HG03095 (cell line): ENCODE measurements around the gene CHAF1B.
A peak's percentile ranks its signal among the peaks of the same experiment; 100 is the strongest.
"Not testable (repeated sequence)": the region's sequence is repeated elsewhere in the genome, so short reads cannot be mapped to it uniquely, and the experiment has no call there.

Source experiments
- ATAC-seq: cut with Tn5 transposase; IDR thresholded peaks from one replicate; pipeline ENCODE4 v1.9.1; 2021; ENCODE audit warnings: moderate library complexity; ENCODE audit not compliant: unreplicated experiment

Gene CHAF1B

DNA sequence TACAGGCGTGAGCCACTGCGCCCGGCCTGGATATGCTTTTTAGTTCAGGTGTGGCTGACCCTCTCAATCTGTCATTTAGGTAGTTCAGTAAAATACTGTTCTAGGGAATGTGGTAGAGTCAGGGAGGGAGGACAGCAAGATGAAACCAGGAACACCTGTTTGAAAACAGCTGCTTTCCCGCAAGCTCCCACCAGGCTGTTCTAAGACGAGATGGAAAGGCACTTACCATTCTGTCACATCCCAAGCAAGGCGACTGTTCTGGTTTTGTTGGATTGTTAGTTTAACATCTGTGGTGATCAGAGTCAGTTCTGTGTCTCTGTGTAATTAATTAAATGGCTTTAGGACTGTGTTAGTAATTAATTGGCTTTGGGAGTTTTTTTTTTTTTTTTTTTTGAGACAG, 2.9 kb downstream of the CHAF1B start:
- ATAC-seq = no peak

GRCh38 chr21:36388835-36389234, 3.6 kb downstream of the CHAF1B start:
- ATAC-seq = no peak

GRCh38 chr21:36391649-36392048, 6.5 kb downstream of the CHAF1B start:
- ATAC-seq = not testable (repeated sequence)

DNA sequence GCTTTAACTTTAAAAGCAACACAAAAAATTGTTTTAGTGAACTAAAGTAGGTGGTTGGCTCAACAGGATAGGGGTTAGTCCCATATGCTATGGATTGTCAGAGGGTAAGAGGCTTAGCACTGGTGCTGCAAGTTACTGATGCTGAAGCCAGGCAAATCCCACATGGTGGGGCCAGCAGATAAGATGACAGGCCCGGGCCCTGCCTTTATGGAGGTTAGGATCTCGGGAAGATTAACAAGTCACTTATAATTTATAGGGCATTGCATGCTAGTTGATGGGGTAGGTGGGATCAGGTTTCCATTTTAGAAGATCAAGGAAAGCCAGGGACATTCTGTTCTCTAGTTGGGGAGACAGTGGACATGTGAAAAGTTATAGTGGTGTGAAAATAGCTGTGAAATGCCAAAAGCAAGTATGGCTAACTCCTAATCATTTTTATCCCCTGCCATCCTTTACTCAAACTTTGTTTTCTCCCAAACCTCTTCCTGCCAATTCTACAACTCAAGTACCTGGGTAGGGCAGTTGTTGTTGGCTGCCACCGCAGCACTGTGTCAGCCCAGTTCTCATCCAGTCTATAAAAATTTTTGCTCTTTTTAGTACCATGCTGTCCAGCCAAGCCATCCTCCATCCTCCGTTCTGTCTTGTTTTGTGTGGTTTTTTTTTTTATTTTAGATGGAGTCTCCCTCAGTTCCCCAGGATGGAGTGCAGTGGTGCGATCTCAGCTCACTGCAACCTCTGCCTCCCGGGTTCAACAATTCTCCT, 10.3 kb downstream of the CHAF1B start:
- no peak for ATAC-seq

GRCh38 chr21:36396325-36396724, 11.1 kb downstream of the CHAF1B start:
- no peak for ATAC-seq

DNA sequence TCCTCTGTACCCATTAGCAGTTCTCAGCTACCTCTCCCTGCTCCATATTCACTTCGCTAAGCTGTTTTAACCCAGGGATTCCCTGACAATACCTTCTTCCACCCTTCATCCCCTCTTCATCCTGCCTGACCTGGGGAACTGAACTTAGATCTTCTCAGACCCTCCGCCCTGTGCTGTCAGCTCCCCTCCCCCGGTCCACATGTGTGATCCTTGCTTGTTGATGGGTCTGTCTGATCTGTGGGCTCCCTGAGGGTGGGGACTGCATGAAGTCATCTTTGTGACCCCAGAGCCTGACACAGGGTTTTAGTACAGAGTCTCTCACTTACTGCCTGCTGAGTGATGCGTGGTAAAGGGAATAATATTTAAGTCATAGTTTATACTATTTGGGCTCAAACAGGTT, 11.8 kb downstream of the CHAF1B start:
- ATAC-seq = no peak

GRCh38 chr21:36397606-36398005, 12.4 kb downstream of the CHAF1B start:
- no peak for ATAC-seq

- not testable (repeated sequence) for ATAC-seq
These were observed 14.5 kb downstream of the CHAF1B start for GRCh38 chr21:36399736-36400135.

GRCh38 chr21:36400719-36401118, 15.5 kb downstream of the CHAF1B start:
- no peak for ATAC-seq

DNA sequence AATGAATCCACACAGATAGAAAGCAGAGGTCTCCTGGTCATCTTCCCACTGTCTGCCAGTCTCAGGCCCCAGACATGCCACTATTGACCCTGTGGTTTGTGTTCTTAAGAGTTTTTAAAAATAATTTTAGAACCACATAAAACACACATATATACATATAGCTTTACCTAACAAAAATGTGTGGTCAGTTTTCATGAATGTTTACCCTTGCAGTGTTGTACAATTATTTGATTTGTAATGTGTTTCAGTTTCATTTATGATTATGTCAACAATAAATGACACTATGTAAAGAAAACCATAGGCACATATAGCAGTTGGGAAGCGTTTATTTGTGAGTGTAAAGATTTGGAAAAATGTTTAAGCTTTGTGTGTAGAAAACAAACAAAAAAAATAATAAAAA, 17.1 kb downstream of the CHAF1B start:
- no peak for ATAC-seq

DNA sequence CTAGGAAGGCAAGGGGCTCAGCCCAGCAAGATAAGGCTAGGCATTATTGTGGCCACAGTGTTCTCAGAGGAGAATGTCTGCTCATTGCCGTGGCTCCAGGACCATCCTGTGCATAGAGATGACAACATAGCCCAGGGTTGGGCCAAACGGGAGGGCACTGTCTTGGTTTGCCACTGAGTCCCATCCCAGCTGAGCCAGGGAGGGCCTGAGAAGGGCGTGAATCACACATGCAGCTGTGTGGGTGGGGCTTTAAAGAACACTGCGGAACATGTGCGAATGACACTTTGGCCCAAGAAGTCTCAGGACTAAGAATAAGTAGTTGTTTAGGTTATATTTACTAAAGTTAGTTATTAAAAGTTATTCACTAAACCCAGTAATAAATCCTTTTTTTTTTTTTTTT, 18.5 kb downstream of the CHAF1B start:
- no peak for ATAC-seq

- no peak for ATAC-seq
These were observed 23.4 kb downstream of the CHAF1B start for GRCh38 chr21:36408568-36408967.

GRCh38 chr21:36411301-36411700, 26.1 kb downstream of the CHAF1B start:
- ATAC-seq = no peak

DNA sequence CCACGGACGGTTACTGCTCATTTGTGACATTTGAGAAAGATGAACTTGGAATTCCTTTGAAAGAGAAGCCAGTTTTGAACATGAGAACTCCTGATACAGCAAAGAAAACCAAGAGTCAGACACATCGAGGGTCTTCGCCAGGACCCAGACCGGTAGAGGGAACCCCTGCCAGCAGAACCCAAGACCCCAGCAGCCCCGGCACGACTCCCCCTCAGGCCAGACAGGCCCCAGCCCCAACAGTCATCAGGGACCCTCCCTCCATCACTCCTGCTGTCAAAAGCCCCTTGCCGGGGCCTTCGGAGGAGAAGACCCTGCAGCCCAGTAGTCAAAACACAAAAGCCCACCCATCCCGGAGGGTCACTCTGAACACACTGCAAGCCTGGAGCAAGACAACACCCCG, 27.7 kb downstream of the CHAF1B start:
- ATAC-seq = no peak

GRCh38 chr21:36415375-36415774, 30.2 kb downstream of the CHAF1B start:
- ATAC-seq = no peak

DNA sequence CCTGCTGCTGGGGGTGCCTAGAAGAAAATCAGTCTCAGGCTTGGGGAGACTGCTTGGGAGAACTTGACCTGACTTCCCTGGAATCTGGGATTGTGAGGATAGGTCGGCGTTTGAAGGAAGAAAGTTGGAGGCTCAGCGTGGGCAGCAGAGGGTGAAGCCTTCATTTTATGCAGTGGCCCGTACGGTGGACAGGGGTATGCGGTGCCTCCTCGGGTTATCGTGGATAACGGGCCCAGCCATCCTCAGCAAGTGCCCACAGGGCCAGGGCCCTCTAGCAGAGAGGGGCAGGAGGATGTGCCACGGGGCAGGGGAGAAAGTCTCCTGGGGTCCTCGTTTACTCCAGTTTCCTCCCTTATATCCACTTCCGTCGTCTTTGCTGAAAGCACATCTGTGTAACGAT, 34.0 kb downstream of the CHAF1B start:
- no peak for ATAC-seq

DNA sequence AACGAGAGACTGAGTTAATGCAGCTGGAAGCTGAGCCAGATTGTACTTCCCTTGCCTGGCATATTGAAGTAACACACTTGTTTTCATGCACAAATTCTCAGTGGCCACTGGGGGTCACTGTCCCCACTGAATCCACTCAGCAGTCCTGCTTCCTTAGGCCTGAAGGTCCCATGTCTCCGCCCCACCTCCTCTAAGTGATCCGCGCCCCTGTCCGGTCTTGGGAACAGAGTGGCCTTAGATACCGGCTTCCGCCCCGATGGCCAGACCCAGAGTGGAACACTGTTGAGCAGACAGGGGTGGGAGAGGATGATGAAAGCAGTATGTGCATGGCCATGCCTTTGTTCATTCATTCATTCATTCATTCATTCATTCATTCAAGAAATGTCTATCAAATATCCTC, 34.8 kb downstream of the CHAF1B start:
- ATAC-seq = peak; percentile 54

DNA sequence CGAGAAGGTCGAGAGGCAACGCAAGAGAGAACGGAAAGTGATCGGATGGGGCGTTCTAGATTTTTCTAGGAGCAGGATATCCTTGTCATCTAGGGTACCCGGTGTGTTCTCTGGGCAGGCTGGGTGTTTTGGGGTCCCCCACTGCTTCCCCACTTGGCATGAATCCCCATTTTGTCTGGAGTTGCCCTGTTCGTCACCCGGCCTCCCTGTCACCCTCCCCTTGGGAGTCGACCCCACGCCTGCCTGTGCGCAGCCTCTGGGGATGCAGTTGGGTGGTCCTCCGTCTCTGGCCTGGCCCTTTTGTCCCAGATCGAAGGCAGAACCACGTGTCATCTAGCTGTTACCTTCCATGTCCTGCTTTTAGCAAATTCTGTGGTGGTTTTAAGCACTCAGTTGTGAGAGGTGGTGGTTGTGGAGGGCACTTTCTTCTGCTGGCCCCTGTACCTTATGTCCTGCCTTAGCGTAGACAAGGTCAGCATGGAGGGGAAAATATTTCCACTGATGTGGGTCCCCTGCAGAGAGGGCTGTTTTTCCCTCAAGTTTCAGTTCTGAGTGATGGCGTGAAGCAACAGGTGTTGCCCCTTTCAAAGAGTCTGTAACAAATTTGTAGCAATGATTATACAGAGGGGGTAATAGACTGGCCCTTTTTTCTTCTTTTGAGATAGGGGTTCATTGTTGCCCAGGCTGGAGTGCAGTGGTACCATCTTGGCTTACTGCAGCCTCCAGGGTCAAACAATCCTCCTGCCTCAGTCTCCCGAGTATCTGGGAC, 35.6 kb downstream of the CHAF1B start:
- no peak for ATAC-seq

DNA sequence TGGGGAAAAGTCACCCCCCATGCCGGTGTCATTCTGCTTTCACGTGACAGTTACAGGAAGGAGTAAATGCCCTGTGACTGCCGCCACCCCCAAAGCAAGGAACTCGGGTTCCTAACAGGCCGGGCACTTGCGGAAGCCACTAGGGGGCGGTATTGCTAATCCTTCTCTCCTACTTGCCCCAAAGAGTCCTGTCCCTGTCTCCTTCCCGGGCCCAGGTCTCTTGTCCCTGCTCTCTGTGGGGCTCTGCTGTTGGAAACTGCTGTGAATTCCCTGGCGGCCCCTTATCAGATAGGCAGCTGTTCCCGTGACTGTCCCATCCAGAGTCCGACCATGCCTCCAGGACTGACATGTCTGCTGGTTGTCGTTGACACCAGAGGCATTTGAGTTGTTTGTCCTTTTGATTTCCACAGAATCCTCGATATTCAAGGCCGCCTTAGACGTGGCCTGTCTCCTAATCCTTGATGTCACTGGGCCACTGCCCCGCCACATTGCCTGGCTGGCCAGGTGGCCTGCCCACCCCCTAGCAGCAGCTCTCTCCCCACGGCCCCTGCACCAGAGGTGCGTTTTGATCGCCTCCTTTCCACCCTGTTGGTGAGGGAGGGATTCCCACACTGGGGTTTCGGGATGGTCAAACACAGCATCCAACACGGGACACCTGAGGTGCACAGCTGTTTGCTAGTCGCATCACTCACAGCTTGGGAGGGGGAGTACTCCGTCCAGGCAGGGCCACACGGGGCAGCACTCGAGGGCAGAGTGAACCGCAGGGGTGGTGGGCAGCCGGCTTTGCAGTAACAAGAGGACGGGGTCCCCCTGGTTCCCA, 37.3 kb downstream of the CHAF1B start:
- ATAC-seq = no peak

GRCh38 chr21:36423771-36424433, 38.7 kb downstream of the CHAF1B start:
- no peak for ATAC-seq

- ATAC-seq = no peak
These were observed 39.4 kb downstream of the CHAF1B start for GRCh38 chr21:36424592-36424991.
